Trophoblast cell (in vitro differentiated cells and primary cell): Measurements from ENCODE around the gene KCNN3.
A peak's percentile ranks its signal among the peaks of the same experiment; 100 is the strongest.

Experiments
- DNase-seq, 2 donors: peaks; one replicate each; pipeline ENCODE4 v3.0.0-alpha.2; 2016
- H2AFZ ChIP-seq: 2 replicates; pipeline ENCODE4 v1.6.1; 2013; ENCODE audit warnings: low read length, moderate library complexity, mild to moderate bottlenecking; ENCODE audit not compliant: insufficient read depth, poor library complexity
- H2AK5ac ChIP-seq: 2 replicates; pipeline ENCODE4 v1.6.1; 2013; ENCODE audit warnings: mild to moderate bottlenecking, low read length
- H2BK120ac ChIP-seq: 2 replicates; pipeline ENCODE4 v1.6.1; 2013; ENCODE audit warnings: low read length, mild to moderate bottlenecking, moderate library complexity; ENCODE audit not compliant: insufficient read depth, poor library complexity
- H2BK12ac ChIP-seq: 2 replicates; pipeline ENCODE4 v1.6.1; 2013; ENCODE audit warnings: mild to moderate bottlenecking, low read length, moderate library complexity
- H2BK5ac ChIP-seq: 2 replicates; pipeline ENCODE4 v1.6.1; 2013; ENCODE audit warnings: low read length, low read depth, moderate library complexity, mild to moderate bottlenecking; ENCODE audit not compliant: poor library complexity
- H3K14ac ChIP-seq: 2 replicates; pipeline ENCODE4 v1.6.1; 2013; ENCODE audit warnings: mild to moderate bottlenecking, low read length
- H3K18ac ChIP-seq: 2 replicates; pipeline ENCODE4 v1.6.1; 2013; ENCODE audit warnings: mild to moderate bottlenecking, low read length
- H3K23ac ChIP-seq: 2 replicates; pipeline ENCODE4 v1.6.1; 2013; ENCODE audit warnings: low read length
- H3K27ac ChIP-seq: 2 replicates; pipeline ENCODE4 v1.5.1; 2013; ENCODE audit warnings: low read depth, mild to moderate bottlenecking, inconsistent platforms, low read length, moderate library complexity
- H3K27me3 ChIP-seq: 2 replicates; pipeline ENCODE4 v1.6.1; 2013; ENCODE audit warnings: inconsistent platforms, mild to moderate bottlenecking, low read length, moderate library complexity; ENCODE audit not compliant: insufficient read depth
- H3K36me3 ChIP-seq, 2 experiments: 1 replicate in 1 of 2; 2 replicates in 1 of 2; pipeline ENCODE4 v1.6.1; 2013; ENCODE audit warnings: low read length in 2 of 2, mild to moderate bottlenecking in 2 of 2, moderate library complexity in 1 of 2; ENCODE audit not compliant: insufficient read depth in 2 of 2, control insufficient read depth in 1 of 2
- H3K4ac ChIP-seq: 2 replicates; pipeline ENCODE4 v1.6.1; 2013; ENCODE audit warnings: low read depth, mild to moderate bottlenecking, low read length, moderate library complexity
- H3K4me1 ChIP-seq, 2 experiments: 1 replicate in 1 of 2; 2 replicates in 1 of 2; pipeline ENCODE4 v1.6.1; 2013; ENCODE audit warnings: low read length in 2 of 2, mild to moderate bottlenecking in 2 of 2, moderate library complexity in 1 of 2; ENCODE audit not compliant: insufficient read depth in 2 of 2, control insufficient read depth in 1 of 2
- H3K4me2 ChIP-seq: 2 replicates; pipeline ENCODE4 v1.6.1; 2013; ENCODE audit warnings: inconsistent platforms, mild to moderate bottlenecking, low read length, moderate library complexity
- H3K4me3 ChIP-seq: 2 replicates; pipeline ENCODE4 v1.5.1; 2013; ENCODE audit warnings: mild to moderate bottlenecking, low read depth, low read length, inconsistent platforms
- H3K79me1 ChIP-seq: one replicate; pipeline ENCODE4 v1.6.1; 2013; ENCODE audit warnings: low read length
- H3K79me2 ChIP-seq: 2 replicates; pipeline ENCODE4 v1.6.1; 2013; ENCODE audit warnings: low read length, mild to moderate bottlenecking; ENCODE audit not compliant: control insufficient read depth, insufficient read depth, poor library complexity
- H3K9ac ChIP-seq: 2 replicates; pipeline ENCODE4 v1.6.1; 2013; ENCODE audit warnings: mild to moderate bottlenecking, low read length
- H3K9me3 ChIP-seq: 2 replicates; pipeline ENCODE4 v1.6.1; 2013; ENCODE audit warnings: low read depth, mild to moderate bottlenecking, control low read depth, inconsistent platforms, low read length; ENCODE audit not compliant: insufficient read depth
- H4K12ac ChIP-seq: 2 replicates; pipeline ENCODE4 v1.6.1; 2013; ENCODE audit warnings: low read depth, mild to moderate bottlenecking, low read length, moderate library complexity
- H4K8ac ChIP-seq: 2 replicates; pipeline ENCODE4 v1.6.1; 2013; ENCODE audit warnings: low read depth, mild to moderate bottlenecking, low read length, moderate library complexity
- H4K91ac ChIP-seq: one replicate; pipeline ENCODE4 v1.6.1; 2013; ENCODE audit warnings: low read depth, mild to moderate bottlenecking, low read length, moderate library complexity
- WGBS: extraction: QIAGEN DNeasy Blood & Tissue Kit; methylation state at CpG from one replicate; pipeline ENCODE4 v1.1.7; 2013; ENCODE audit warnings: missing lambda C conversion rate; ENCODE audit not compliant: insufficient read length, insufficient coverage; ENCODE audit errors: extremely low coverage; 5-methylcytosine and 5-hydroxymethylcytosine counted together

The KCNN3 gene

DNA sequence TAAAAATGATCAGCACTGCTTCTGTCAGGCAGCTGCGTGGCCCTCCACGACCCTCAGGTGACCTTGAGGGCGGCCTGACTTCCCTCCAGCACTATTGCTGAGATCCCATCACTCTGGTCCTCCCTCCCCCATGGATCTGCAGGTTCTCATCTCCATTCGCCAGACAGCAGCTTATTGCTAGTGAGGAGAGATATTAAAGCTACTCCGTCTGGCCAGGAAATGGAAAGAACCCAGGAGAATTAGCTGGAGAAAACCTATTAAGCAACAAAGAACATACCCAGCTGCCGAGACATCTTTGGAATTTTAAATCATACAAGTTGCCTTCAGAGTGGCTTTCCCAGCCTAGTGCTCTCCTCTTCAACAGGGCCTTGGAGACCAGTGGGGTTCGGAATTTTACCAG lies 25.7 kb upstream of the KCNN3 start:
- no CpG with 5 or more reads among the region's 7 CpGs for WGBS
- Histone ChIP-seq H3K9me3 (no peaks in the 10 kb centered on the region), H3K23ac (no peak overlapping the region), H3K14ac (no peak overlapping the region), H2BK5ac (no peak overlapping the region), H3K9ac (no peak overlapping the region), H3K27me3 (no peaks in the 10 kb centered on the region), H4K8ac (no peak overlapping the region), H3K4ac (no peak overlapping the region), H3K18ac (no peak overlapping the region), H2BK12ac (no peak overlapping the region), H4K12ac (no peak overlapping the region), H3K27ac (no peak overlapping the region), H3K79me2 (no peaks in the 10 kb centered on the region), H2AK5ac (no peak overlapping the region), H2BK120ac (no peak overlapping the region), H3K4me3 (no peak overlapping the region), H4K91ac (no peak overlapping the region), H3K4me1 (no peaks in the 10 kb centered on the region), H3K4me2 (no peak overlapping the region), H3K79me1 (no peaks in the 10 kb centered on the region), H2AFZ (no peak overlapping the region), H3K36me3 (no peaks in the 10 kb centered on the region)
- DNase-seq, result no peak

DNA sequence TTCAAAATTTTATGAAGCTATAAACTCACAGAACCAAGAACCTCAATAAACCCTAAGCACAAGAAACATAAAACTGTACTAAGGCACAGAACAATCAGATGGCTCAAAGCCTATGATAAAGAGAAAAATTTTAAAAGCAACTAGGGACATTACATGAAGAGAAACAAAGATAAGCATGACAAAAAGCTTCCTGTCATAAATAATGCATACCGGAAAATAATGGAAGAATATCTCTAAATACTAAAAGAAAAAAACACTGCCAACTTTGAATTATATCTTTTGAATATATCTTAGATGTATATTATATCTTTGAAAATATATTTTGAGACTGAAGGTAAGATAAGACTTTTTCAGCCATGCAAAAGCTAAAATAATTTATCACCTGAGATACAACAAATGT lies 21.4 kb upstream of the KCNN3 start:
- Histone ChIP-seq H2AK5ac (no peak overlapping the region), H3K27me3 (no peaks in the 10 kb centered on the region), H4K12ac (no peak overlapping the region), H4K91ac (no peak overlapping the region), H3K4me3 (no peak overlapping the region), H3K18ac (no peak overlapping the region), H2BK12ac (no peak overlapping the region), H3K4me2 (no peak overlapping the region), H2BK120ac (no peak overlapping the region), H2BK5ac (no peak overlapping the region), H3K9ac (no peak overlapping the region), H3K14ac (no peak overlapping the region), H2AFZ (no peak overlapping the region), H3K23ac (no peak overlapping the region), H3K4ac (no peak overlapping the region), H3K4me1 (peaks cover 2 to 4% of the 10 kb centered on the region in 2 experiments), H3K79me2 (no peaks in the 10 kb centered on the region), H3K79me1 (no peaks in the 10 kb centered on the region), H3K36me3 (no peaks in the 10 kb centered on the region), H4K8ac (no peak overlapping the region), H3K9me3 (no peaks in the 10 kb centered on the region), H3K27ac (no peak overlapping the region)
- DNase-seq, result no peak
- WGBS, result no CpG with 5 or more reads among the region's 1 CpG

DNA sequence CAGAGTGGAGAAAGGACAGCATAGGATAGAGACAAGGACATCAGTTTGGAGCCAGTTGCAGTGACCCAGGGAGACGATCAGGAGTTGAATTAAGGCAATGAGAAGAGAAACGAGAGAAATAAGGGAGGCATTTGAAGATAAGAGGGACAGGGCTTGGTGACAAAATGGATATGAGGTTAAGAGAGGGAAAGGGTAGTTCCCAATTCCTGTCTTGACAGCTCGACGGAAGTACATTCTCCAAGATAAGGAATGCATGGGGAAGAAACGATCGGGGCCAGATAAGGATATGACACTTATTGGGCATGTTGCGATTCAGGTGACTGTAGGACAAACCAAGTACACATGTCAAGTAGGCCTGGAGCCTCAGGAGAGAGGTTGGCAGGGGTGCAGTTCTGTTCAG lies 18.7 kb upstream of the KCNN3 start:
- no peaks in the 10 kb centered on the region for H3K79me1 ChIP-seq
- H3K9ac ChIP-seq, result no peak overlapping the region
- H3K4ac ChIP-seq, result no peak overlapping the region
- no CpG with 5 or more reads among the region's 7 CpGs for WGBS
- H3K27ac ChIP-seq, result no peak overlapping the region
- no peak overlapping the region for H3K4me2 ChIP-seq
- H3K79me2 ChIP-seq, result no peaks in the 10 kb centered on the region
- no peak overlapping the region for H3K23ac ChIP-seq
- H4K8ac ChIP-seq, result no peak overlapping the region
- no peak overlapping the region for H2BK5ac ChIP-seq
- H3K27me3 ChIP-seq, result no peaks in the 10 kb centered on the region
- no peaks in the 10 kb centered on the region for H3K36me3 ChIP-seq
- H3K4me1 ChIP-seq, result peaks cover 3 to 6% of the 10 kb centered on the region in 2 experiments
- no peak for DNase-seq
- H3K14ac ChIP-seq, result no peak overlapping the region
- H3K4me3 ChIP-seq, result no peak overlapping the region
- no peak overlapping the region for H2BK120ac ChIP-seq
- H2BK12ac ChIP-seq, result no peak overlapping the region
- no peak overlapping the region for H2AK5ac ChIP-seq
- H3K9me3 ChIP-seq, result no peaks in the 10 kb centered on the region
- no peak overlapping the region for H3K18ac ChIP-seq
- H2AFZ ChIP-seq, result no peak overlapping the region
- H4K12ac ChIP-seq, result no peak overlapping the region
- no peak overlapping the region for H4K91ac ChIP-seq

DNA sequence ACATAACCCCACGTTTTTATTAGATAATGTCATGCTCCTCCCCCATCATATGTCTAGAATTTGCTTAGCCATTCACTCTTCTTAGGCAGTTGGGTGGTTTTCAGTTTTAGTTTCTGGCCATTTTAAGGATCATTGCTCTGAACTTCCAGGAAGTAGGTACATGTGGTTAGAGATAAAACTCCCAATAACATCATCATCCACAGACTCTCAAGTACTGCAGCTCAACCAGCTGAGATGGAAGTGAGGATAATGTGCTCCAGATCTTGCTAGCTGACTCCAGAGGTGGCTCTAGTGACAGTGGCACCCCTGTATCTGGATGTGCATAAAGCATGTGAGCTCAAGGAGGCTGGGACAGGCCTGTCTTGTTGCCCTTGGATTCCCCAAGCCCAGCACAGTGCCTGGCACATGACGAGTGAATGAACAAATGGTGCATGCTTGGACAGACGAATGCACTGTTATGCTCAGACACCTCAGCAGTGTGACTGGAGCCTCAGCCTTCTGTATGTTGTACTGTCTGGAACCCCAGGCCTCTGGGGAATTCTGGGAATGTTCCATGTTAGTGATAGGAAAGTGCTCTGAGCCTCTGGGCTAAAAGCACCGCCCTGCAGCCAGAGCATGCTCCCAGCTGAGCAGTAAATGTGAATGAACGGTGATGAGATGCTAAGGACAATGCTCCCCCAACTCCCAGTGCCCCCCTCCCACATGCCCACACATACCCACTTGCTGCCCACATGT lies 16.4 kb upstream of the KCNN3 start:
- no peak overlapping the region for H3K18ac ChIP-seq
- peak; percentile 20 to 60 for DNase-seq
- H2BK120ac ChIP-seq, result no peak overlapping the region
- no peak overlapping the region for H3K14ac ChIP-seq
- no peak overlapping the region for H3K23ac ChIP-seq
- no peak overlapping the region for H3K4ac ChIP-seq
- no peaks in the 10 kb centered on the region for H3K79me2 ChIP-seq
- H2BK5ac ChIP-seq, result no peak overlapping the region
- H3K4me3 ChIP-seq, result no peak overlapping the region
- H4K12ac ChIP-seq, result no peak overlapping the region
- no peak overlapping the region for H3K4me2 ChIP-seq
- H4K8ac ChIP-seq, result no peak overlapping the region
- H3K79me1 ChIP-seq, result no peaks in the 10 kb centered on the region
- H3K9me3 ChIP-seq, result no peaks in the 10 kb centered on the region
- no CpG with 5 or more reads among the region's 5 CpGs for whole genome bisulfite sequencing
- no peaks in the 10 kb centered on the region for H3K27me3 ChIP-seq
- no peak overlapping the region for H3K9ac ChIP-seq
- H2BK12ac ChIP-seq, result no peak overlapping the region
- H4K91ac ChIP-seq, result no peak overlapping the region
- H3K27ac ChIP-seq, result no peak overlapping the region
- no peak overlapping the region for H2AFZ ChIP-seq
- H3K36me3 ChIP-seq, result no peaks in the 10 kb centered on the region
- H3K4me1 ChIP-seq, result peaks cover 3 to 8% of the 10 kb centered on the region in 2 experiments
- no peak overlapping the region for H2AK5ac ChIP-seq
